ENCODE results near the gene OCEL1. TPM values are rescaled to one million over a fixed set of nuclear protein-coding genes. Genes with fewer than 3 reads are reported as not detected.

Gene OCEL1
- total and polyA plus RNA-seq, 2 of the 13 experiments (the other 11 are each of a cell fraction or from before 2014, with no cell fraction given) = 10.6 to 17.2 TPM

GRCh38 chr19:17215127-17215971, 10.7 kb upstream of the OCEL1 start, which contains the start of gene USE1 (continued):
- TF ChIP-seq MED1 (CRISPR knock-in tag; IDR thresholded peaks at IDR 0.05) (peak; percentile 83), POLR2A (IDR thresholded peaks at IDR 0.05; ENCODE audit: insufficient read depth in 1 of 2, low read depth in 2 of 2, low read length in 2 of 2) (peak; percentile 73 to 96), ZFP62 (CRISPR knock-in tag; IDR thresholded peaks at IDR 0.05) (no peak), ZNF329 (CRISPR knock-in tag; IDR thresholded peaks at IDR 0.05; ENCODE audit: low read depth) (0 out of 2 replicates have a peak, but pooled peaks have one; percentile 35), ZNF3 (CRISPR knock-in tag; IDR thresholded peaks at IDR 0.05) (no peak), ZNF335 (CRISPR knock-in tag; IDR thresholded peaks at IDR 0.05) (0 out of 2 replicates have a peak, but pooled peaks have one; percentile 32), ZNF552 (CRISPR knock-in tag; IDR thresholded peaks at IDR 0.05; ENCODE audit: borderline replicate concordance) (no peak), ZNF317 (CRISPR knock-in tag; IDR thresholded peaks at IDR 0.05) (peak; percentile 80), ELF1 (CRISPR knock-in tag; IDR thresholded peaks at IDR 0.05) (peak; percentile 99), ZNF367 (CRISPR knock-in tag; IDR thresholded peaks at IDR 0.05; ENCODE audit: borderline replicate concordance) (no peak), ZNF20 (CRISPR knock-in tag; IDR thresholded peaks at IDR 0.05) (0 out of 2 replicates have a peak, but pooled peaks have one; percentile 72), ZNF772 (CRISPR knock-in tag; IDR thresholded peaks at IDR 0.05) (peak; percentile 65), SP140L (CRISPR knock-in tag; IDR thresholded peaks at IDR 0.05; ENCODE audit: borderline replicate concordance) (no peak; the same call in 1 of the 2 replicates), RFX5 (IDR thresholded peaks at IDR 0.05; ENCODE audit: low read depth, low read length) (no peak), ZMYM3 (CRISPR knock-in tag; IDR thresholded peaks at IDR 0.05) (no peak), NRL (CRISPR knock-in tag; IDR thresholded peaks at IDR 0.05; ENCODE audit: borderline replicate concordance) (peak; percentile 80; the same call in 1 of the 2 replicates), FOXA3 (CRISPR knock-in tag; IDR thresholded peaks at IDR 0.05) (peak; percentile 39; the same call in 1 of the 2 replicates), ZSCAN29 (CRISPR knock-in tag; conservative IDR thresholded peaks at IDR 0.05) (no peak), FOXJ3 (CRISPR knock-in tag; IDR thresholded peaks at IDR 0.05; ENCODE audit: borderline replicate concordance) (no peak), LCORL (IDR thresholded peaks at IDR 0.05) (no peak), LCORL (CRISPR knock-in tag; IDR thresholded peaks at IDR 0.05) (no peak), KLF15 (CRISPR knock-in tag; IDR thresholded peaks at IDR 0.05; ENCODE audit: borderline replicate concordance) (peak; percentile 58; the same call in 1 of the 2 replicates), GZF1 (CRISPR knock-in tag; IDR thresholded peaks at IDR 0.05) (no peak), MED13 (CRISPR knock-in tag; IDR thresholded peaks at IDR 0.05) (no peak), KDM2A (CRISPR knock-in tag; IDR thresholded peaks at IDR 0.05; ENCODE audit: borderline replicate concordance, low read depth) (peak; percentile 90; the same call in 1 of the 2 replicates), NR2F2 (IDR thresholded peaks at IDR 0.05; ENCODE audit: borderline replicate concordance, low read depth) (no peak)
- TF ChIP-seq, protein P1, sequence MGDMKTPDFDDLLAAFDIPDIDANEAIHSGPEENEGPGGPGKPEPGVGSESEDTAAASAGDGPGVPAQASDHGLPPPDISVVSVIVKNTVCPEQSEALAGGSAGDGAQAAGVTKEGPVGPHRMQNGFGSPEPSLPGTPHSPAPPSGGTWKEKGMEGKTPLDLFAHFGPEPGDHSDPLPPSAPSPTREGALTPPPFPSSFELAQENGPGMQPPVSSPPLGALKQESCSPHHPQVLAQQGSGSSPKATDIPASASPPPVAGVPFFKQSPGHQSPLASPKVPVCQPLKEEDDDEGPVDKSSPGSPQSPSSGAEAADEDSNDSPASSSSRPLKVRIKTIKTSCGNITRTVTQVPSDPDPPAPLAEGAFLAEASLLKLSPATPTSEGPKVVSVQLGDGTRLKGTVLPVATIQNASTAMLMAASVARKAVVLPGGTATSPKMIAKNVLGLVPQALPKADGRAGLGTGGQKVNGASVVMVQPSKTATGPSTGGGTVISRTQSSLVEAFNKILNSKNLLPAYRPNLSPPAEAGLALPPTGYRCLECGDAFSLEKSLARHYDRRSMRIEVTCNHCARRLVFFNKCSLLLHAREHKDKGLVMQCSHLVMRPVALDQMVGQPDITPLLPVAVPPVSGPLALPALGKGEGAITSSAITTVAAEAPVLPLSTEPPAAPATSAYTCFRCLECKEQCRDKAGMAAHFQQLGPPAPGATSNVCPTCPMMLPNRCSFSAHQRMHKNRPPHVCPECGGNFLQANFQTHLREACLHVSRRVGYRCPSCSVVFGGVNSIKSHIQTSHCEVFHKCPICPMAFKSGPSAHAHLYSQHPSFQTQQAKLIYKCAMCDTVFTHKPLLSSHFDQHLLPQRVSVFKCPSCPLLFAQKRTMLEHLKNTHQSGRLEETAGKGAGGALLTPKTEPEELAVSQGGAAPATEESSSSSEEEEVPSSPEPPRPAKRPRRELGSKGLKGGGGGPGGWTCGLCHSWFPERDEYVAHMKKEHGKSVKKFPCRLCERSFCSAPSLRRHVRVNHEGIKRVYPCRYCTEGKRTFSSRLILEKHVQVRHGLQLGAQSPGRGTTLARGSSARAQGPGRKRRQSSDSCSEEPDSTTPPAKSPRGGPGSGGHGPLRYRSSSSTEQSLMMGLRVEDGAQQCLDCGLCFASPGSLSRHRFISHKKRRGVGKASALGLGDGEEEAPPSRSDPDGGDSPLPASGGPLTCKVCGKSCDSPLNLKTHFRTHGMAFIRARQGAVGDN (CRISPR knock-in tag; IDR thresholded peaks at IDR 0.05) = peak; percentile 87

Data from HepG2 (cell line).